Measurements from ENCODE around the gene MTCP1. TPM values are rescaled to one million over a fixed set of nuclear protein-coding genes. Genes with fewer than 3 reads are reported as not detected.

The MTCP1 gene
- total RNA-seq, 1 donor from 2014 or later = 15.3 TPM

DNA sequence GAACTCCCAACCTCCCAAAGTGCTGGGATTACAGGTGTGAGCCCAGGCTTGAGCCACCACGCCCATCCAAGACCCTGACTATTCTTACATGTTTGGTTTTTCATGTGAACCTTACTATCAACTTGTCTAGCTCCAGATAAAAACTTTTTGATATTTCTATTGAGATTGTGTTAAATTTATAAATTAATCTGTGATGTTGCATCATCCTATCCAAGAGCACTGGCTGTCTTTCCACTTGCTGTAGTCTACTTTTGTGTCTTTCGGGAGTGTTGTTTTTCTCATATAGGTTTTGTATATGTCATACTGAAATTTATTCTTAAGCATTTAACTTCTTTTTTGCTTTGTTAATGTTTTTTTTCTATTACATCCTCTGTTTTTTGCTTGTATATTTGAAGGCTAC is 35.0 kb upstream of the MTCP1 start:
- Mint-ChIP-seq H3K27ac (ENCODE audit: unreplicated experiment) (no peak overlapping the region), H3K36me3 (ENCODE audit: low read depth) (peaks cover 20% of the 10 kb centered on the region), H3K9me3 (peaks cover 5% of the 10 kb centered on the region), H3K4me1 (no peaks in the 10 kb centered on the region), H3K27me3 (ENCODE audit: low read depth) (no peaks in the 10 kb centered on the region), H3K4me3 (no peak overlapping the region)
- no peak for TF ChIP-seq CTCF (conservative IDR thresholded peaks at IDR 0.05)
- DNase-seq (ENCODE audit: low read depth, low spot score) = no peak

DNA sequence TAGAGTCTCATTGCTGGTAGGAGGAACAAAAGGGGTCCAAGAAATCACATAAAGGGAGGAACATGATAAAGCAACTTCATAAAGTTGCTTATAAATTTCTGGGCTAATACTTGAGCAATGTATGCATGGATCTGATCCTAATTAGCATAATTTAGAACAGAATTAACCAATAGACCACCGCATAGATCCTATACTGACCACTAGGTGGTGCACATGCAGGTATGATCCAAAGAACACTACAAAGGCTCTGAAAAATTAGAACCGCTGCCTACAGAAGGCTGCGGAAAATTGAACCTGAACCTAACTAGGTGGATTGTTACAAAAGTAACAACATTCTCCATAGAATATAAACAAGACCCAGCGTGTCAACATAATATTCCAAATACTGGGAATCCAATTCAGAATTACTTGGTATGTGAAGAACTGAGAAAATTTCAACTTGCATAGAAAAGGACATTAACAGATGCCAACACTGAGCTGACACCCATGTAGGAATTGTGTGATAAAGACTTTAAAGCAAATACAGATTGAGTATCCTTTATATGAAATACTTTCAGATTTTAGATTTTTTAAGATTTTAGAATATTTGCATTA is 23.6 kb upstream of the MTCP1 start:
- TF ChIP-seq CTCF (conservative IDR thresholded peaks at IDR 0.05) = peak; percentile 70
- peaks cover 22% of the 10 kb centered on the region for H3K36me3 Mint-ChIP-seq (ENCODE audit: low read depth)
- no peak overlapping the region for H3K4me3 Mint-ChIP-seq
- H3K27ac Mint-ChIP-seq (ENCODE audit: unreplicated experiment) = no peak overlapping the region
- no peak for DNase-seq (ENCODE audit: low read depth, low spot score)
- no peaks in the 10 kb centered on the region for H3K27me3 Mint-ChIP-seq (ENCODE audit: low read depth)
- no peaks in the 10 kb centered on the region for H3K4me1 Mint-ChIP-seq
- no peaks in the 10 kb centered on the region for H3K9me3 Mint-ChIP-seq

DNA sequence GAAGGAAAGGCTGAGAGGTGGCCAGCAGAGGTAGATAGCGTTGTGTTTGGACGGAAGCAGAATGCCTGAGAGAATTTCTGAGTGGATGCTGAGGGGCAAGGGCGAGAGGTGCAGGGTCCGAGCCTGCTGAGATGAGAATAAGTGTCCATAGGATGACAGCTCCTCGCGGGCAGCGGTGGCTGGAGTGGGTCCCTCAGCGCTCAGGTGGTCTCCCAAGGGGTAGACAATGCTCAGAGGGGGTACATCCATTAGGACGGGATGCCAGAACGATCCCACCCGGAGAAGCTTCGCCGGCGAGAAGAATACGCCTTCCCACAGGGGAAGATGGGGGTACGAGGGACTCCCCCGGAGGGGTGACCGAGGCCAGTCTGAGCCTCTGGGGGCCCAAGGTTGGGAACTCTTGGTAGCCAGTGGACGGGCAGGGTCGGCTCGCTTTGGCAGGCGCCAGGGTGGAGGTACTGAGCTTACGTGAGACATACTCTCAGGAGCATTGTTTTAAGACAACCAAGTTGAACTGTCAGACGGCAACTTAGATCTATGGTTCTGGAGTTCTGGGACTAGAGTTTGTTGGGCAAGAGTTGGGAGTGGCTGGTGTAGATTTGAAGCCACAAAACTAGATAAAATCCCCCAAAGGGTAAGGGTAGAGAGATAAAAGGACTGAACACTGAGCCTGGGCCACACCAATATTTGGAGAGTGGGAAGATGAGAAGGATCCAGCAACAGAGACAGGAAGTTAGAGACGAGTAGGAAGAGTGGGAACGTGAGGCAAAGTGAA is 16.2 kb upstream of the MTCP1 start:
- Mint-ChIP-seq H3K9me3 (peaks cover 6% of the 10 kb centered on the region), H3K4me1 (no peaks in the 10 kb centered on the region), H3K27me3 (ENCODE audit: low read depth) (no peaks in the 10 kb centered on the region), H3K27ac (ENCODE audit: unreplicated experiment) (no peak overlapping the region), H3K36me3 (ENCODE audit: low read depth) (peaks cover 24% of the 10 kb centered on the region), H3K4me3 (no peak overlapping the region)
- no peak for TF ChIP-seq CTCF (conservative IDR thresholded peaks at IDR 0.05)
- DNase-seq (ENCODE audit: low read depth, low spot score) = no peak

GRCh38 chrX:155086202-155086840 is 15.4 kb upstream of the MTCP1 start:
- Mint-ChIP-seq H3K36me3 (ENCODE audit: low read depth) (peaks cover 27% of the 10 kb centered on the region), H3K27ac (ENCODE audit: unreplicated experiment) (no peak overlapping the region), H3K4me3 (no peak overlapping the region), H3K27me3 (ENCODE audit: low read depth) (no peaks in the 10 kb centered on the region), H3K9me3 (peaks cover 6% of the 10 kb centered on the region), H3K4me1 (no peaks in the 10 kb centered on the region)
- TF ChIP-seq CTCF (conservative IDR thresholded peaks at IDR 0.05) = peak; percentile 56
- DNase-seq (ENCODE audit: low read depth, low spot score) = peak; percentile 14

DNA sequence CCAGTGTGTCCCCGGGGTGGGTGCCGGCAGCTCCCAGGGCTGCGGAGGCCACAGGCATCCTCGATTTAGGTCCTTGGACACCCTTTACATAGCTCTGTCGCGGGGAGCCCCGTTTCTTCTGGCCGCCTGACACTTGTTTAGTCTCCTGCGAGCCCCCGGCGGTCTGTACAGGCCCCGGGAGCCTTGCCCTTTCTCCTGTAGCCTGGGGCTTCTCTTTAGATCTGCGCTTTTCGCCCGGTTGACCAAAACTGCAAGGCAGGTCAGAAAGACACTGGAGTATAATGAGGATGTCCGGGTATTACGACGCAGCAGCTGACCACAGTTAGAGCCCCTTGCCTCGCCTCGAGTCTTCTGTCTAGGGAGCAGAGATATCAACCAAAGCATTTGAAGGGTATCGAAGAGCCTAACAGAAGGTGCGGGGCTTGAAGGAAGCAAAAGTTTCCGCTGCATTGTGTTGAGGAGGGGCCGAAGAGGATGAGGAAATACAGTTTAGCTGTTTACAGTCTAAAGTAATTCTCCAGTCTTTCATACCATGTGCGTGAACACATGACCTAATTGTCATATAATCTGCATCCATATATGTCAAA is 851 bp upstream of the MTCP1 start:
- peaks cover 4% of the 10 kb centered on the region for H3K36me3 Mint-ChIP-seq (ENCODE audit: low read depth)
- H3K9me3 Mint-ChIP-seq = no peaks in the 10 kb centered on the region
- H3K4me1 Mint-ChIP-seq = peaks cover 36% of the 10 kb centered on the region
- peak overlapping the region; percentile 94 for H3K4me3 Mint-ChIP-seq
- DNase-seq (ENCODE audit: low read depth, low spot score) = peak; percentile 6
- peak overlapping the region; percentile 94 for H3K27ac Mint-ChIP-seq (ENCODE audit: unreplicated experiment)
- H3K27me3 Mint-ChIP-seq (ENCODE audit: low read depth) = no peaks in the 10 kb centered on the region
- TF ChIP-seq CTCF (conservative IDR thresholded peaks at IDR 0.05) = no peak

Measured in neural crest cell (in vitro differentiated cells).